GM18507 (cell line): Measurements from ENCODE around the gene PDZD2.
"Not testable (repeated sequence)": the region's sequence is repeated elsewhere in the genome, so short reads cannot be mapped to it uniquely, and the experiment has no call there.

ENCODE experiments used
- DNase-seq: peaks from one replicate; pipeline ENCODE4 v3.0.0; 2011; ENCODE audit warnings: low read depth; ENCODE audit not compliant: insufficient read length; ENCODE audit errors: extremely low spot score
- FAIRE-seq: peaks from 2 replicates; lab custom pipeline; 2011; peaks lifted over from hg19 to GRCh38; lab: Jason Lieb, UNC

The PDZD2 gene

GRCh38 chr5:32039133-32039532 is 400.2 kb downstream of the PDZD2 start:
- DNase-seq, FAIRE-seq: not testable (repeated sequence)

GRCh38 chr5:32039601-32040000 is 400.7 kb downstream of the PDZD2 start:
- not testable (repeated sequence) for FAIRE-seq, DNase-seq

- FAIRE-seq, DNase-seq: not testable (repeated sequence)
These were observed 401.3 kb downstream of the PDZD2 start for GRCh38 chr5:32040181-32040695.

- DNase-seq = no peak
- FAIRE-seq = no peak
These were observed 403.6 kb downstream of the PDZD2 start for GRCh38 chr5:32042551-32042961.

- no peak for FAIRE-seq
These were observed 404.2 kb downstream of the PDZD2 start for GRCh38 chr5:32043105-32043504.

GRCh38 chr5:32044434-32044833 is 405.5 kb downstream of the PDZD2 start:
- DNase-seq (no peak), FAIRE-seq (no peak)

More at GRCh38 chr5:32043105-32043504, 404.2 kb downstream of the PDZD2 start:
- no peak for DNase-seq

- no peak for DNase-seq
These were observed 406.0 kb downstream of the PDZD2 start for GRCh38 chr5:32044939-32045338.

GRCh38 chr5:32047056-32047455 is 408.1 kb downstream of the PDZD2 start:
- DNase-seq (no peak), FAIRE-seq (no peak)

More at GRCh38 chr5:32044939-32045338, 406.0 kb downstream of the PDZD2 start:
- FAIRE-seq = no peak

- no peak for FAIRE-seq
These were observed 412.9 kb downstream of the PDZD2 start for GRCh38 chr5:32051796-32052195.

GRCh38 chr5:32055891-32056866 is 417.2 kb downstream of the PDZD2 start:
- no peak for DNase-seq
- FAIRE-seq = no peak

More at GRCh38 chr5:32051796-32052195, 412.9 kb downstream of the PDZD2 start:
- DNase-seq = no peak

- FAIRE-seq = no peak
- no peak for DNase-seq
These were observed 418.5 kb downstream of the PDZD2 start for GRCh38 chr5:32057187-32058096.

- DNase-seq = no peak
- FAIRE-seq = no peak
These were observed 419.2 kb downstream of the PDZD2 start for GRCh38 chr5:32058101-32058500.

GRCh38 chr5:32058997-32059396 is 420.1 kb downstream of the PDZD2 start:
- DNase-seq = no peak
- FAIRE-seq = no peak

GRCh38 chr5:32059761-32060530 is 421.0 kb downstream of the PDZD2 start:
- FAIRE-seq (no peak), DNase-seq (no peak)

- no peak for FAIRE-seq
- DNase-seq = no peak
These were observed 422.3 kb downstream of the PDZD2 start for GRCh38 chr5:32061236-32061635.

GRCh38 chr5:32066448-32066847 is 427.5 kb downstream of the PDZD2 start:
- DNase-seq (no peak), FAIRE-seq (no peak)

GRCh38 chr5:32067774-32068470 is 429.0 kb downstream of the PDZD2 start:
- no peak for DNase-seq
- no peak for FAIRE-seq

- DNase-seq (no peak), FAIRE-seq (no peak)
These were observed 429.6 kb downstream of the PDZD2 start for GRCh38 chr5:32068561-32068960.
